A673 (cell line): ENCODE data around the gene GPX3. TPM values are rescaled to one million over a fixed set of nuclear protein-coding genes. Genes with fewer than 3 reads are reported as not detected.

ENCODE experiments used
- BruUV-seq: library from RNA; stranded (reverse); fragments of 400-500 nt; replicated peaks from 2 replicates; lab custom pipeline; 2021; lab: Mats Ljungman, UMichigan
- CTCF ChIA-PET: fragments of 300-600 bp; sonication (Branson Sonifier 250); formaldehyde crosslinking; loops from one replicate; lab custom pipeline; 2022; ENCODE audit warnings: antibody characterized with exemption; lab: Charles Lee
- POLR2A ChIA-PET: fragments of 300-600 bp; sonication (Branson Sonifier 250); formaldehyde crosslinking; loops from one replicate; lab custom pipeline; 2022; ENCODE audit warnings: antibody characterized with exemption; ENCODE audit not compliant: low non-redundant PET; lab: Charles Lee
- DNase-seq: peaks from one replicate; pipeline ENCODE4 v3.0.0-alpha.2; 2015; ENCODE audit warnings: low spot score
- H3K27ac ChIP-seq: fragments of 200-600 bp; sonication (generic); 2 replicates; pipeline ENCODE4 v1.5.1; 2016; ENCODE audit warnings: mixed run types, low read depth, mild to moderate bottlenecking, mixed read lengths, antibody characterized with exemption, low read length; ENCODE audit not compliant: poor library complexity, severe bottlenecking
- H3K27me3 ChIP-seq: fragments of 200-600 bp; sonication (generic); replicated peaks from 2 replicates; pipeline ENCODE4 v1.6.1; 2017; ENCODE audit warnings: mixed run types, low read depth, mild to moderate bottlenecking, mixed read lengths, antibody characterized with exemption, low read length; ENCODE audit not compliant: insufficient read depth, poor library complexity
- H3K36me3 ChIP-seq: fragments of 200-600 bp; sonication (generic); 2 replicates; pipeline ENCODE4 v1.6.1; 2016; ENCODE audit warnings: mixed run types, mild to moderate bottlenecking, mixed read lengths, antibody characterized with exemption, low read length; ENCODE audit not compliant: insufficient read depth, poor library complexity, severe bottlenecking
- H3K4me1 ChIP-seq: fragments of 200-600 bp; sonication (generic); 2 replicates; pipeline ENCODE4 v1.6.1; 2017; ENCODE audit warnings: mixed run types, mild to moderate bottlenecking, mixed read lengths, antibody characterized with exemption, low read length; ENCODE audit not compliant: insufficient read depth, poor library complexity, severe bottlenecking
- H3K4me3 ChIP-seq: fragments of 200-600 bp; sonication (generic); 2 replicates; pipeline ENCODE4 v1.5.1; 2016; ENCODE audit warnings: low read depth, mixed run types, mild to moderate bottlenecking, mixed read lengths, low read length; ENCODE audit not compliant: poor library complexity, severe bottlenecking
- H3K9me3 ChIP-seq: fragments of 200-600 bp; sonication (generic); 2 replicates; pipeline ENCODE4 v1.6.1; 2016; ENCODE audit warnings: mixed run types, low read depth, mild to moderate bottlenecking, mixed read lengths, antibody characterized with exemption, low read length; ENCODE audit not compliant: poor library complexity, severe bottlenecking
- CTCF ChIP-seq: fragments of 300-800, 200-600 bp; sonication (generic); conservative IDR thresholded peaks from 2 replicates; pipeline ENCODE4 v1.5.1; 2017; ENCODE audit warnings: low read depth, mild to moderate bottlenecking, antibody characterized with exemption, low read length, moderate library complexity, mixed read lengths
- EZH2 ChIP-seq: fragments of 200-600 bp; sonication (generic); IDR thresholded peaks from 2 replicates; pipeline ENCODE4 v1.6.1; 2017; ENCODE audit warnings: borderline replicate concordance, low read depth, mild to moderate bottlenecking, mixed read lengths, antibody characterized with exemption, low read length; ENCODE audit not compliant: poor library complexity, severe bottlenecking
- intact Hi-C: fragments of 100-400 bp; cut with micrococcal nuclease; formaldehyde crosslinking; loops from one replicate; pipeline ENCODE4 v1.10.0; 2022; ENCODE audit not compliant: unreplicated experiment
- total RNA-seq: library from RNA; stranded (reverse); gene quantifications from 2 replicates; pipeline ENCODE4 v1.2.3, GENCODE V29; 2021

Gene GPX3
- total RNA-seq, 1 experiment from 2014 or later = 0.19 TPM

DNA sequence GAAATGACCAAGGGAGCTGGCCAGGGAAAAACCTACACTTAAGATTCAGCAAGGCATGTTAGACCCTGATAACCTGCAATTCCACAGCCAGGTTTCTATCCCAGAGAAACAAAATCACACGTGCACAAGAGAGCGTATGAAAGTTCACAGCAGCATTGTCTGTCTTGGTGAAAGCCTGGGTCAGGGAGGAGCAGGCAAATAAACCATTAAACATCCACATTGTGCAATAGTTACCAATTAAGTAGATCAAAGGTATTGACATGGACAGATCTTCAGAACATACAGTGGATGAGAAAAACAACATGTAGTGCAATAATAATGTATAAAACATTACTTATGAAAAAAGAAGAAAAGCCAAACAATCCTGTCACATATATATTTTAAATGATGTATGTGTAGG lies 15.9 kb upstream of the GPX3 start:
- intact Hi-C loops = loop anchor here (10.0 kb wide), 1 partner anchor 240 kb away; no protein-coding TSS in a partner anchor
- H3K9me3 ChIP-seq = no peaks in the 10 kb centered on the region
- DNase-seq = no peak
- H3K27me3 ChIP-seq = no peaks in the 10 kb centered on the region
- H3K4me3 ChIP-seq = no peak overlapping the region
- no TSS peak for BruUV-seq
- TF ChIP-seq CTCF = no peak
- no peak for TF ChIP-seq EZH2
- no peak overlapping the region for H3K27ac ChIP-seq
- ChIA-PET POLR2A (no interaction called here), CTCF (no interaction called here)
- H3K4me1 ChIP-seq = no peaks in the 10 kb centered on the region
- H3K36me3 ChIP-seq = no peaks in the 10 kb centered on the region

DNA sequence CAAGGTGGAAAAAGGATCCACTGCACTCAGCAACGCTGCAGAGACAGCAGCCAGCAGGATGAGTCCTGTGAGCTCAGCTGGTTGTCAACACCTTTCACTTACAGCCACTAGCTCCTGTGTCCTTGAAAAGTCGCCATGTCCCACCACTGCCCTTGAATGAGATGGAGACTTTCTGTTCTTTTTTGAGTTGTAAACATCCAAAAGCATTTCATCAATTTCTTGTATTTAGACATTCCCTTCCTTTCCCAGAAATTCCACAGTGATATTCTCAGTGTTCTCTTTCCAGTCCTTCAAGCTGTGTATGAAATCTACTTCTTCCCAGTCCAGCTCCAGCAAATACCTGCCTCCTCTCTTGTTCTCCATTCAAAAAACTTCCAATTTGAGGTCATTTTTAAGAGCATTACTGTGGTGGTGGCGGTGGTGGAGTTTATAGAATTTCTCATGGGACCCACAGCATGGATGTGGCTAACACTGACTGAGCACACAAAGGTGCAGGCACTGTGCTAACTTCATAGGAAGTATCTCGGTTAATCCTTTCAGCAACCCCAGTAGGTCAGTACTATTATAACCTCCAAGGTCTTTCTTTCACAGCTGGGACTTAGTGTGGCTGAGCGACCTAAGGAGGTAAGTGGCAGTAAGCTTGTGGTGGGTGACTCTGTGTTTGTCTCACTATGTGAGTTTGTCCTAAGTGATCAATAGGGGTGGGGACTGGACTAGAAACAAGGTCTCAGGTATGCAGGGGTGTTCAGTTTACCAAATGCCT lies 15.0 kb upstream of the GPX3 start:
- H3K36me3 ChIP-seq = no peaks in the 10 kb centered on the region
- H3K27me3 ChIP-seq = no peaks in the 10 kb centered on the region
- BruUV-seq = no TSS peak
- CTCF ChIA-PET = no interaction called here
- no peak for TF ChIP-seq CTCF
- no peak for TF ChIP-seq EZH2
- intact Hi-C loops = loop anchor here (10.0 kb wide), 1 partner anchor 239 kb away; no protein-coding TSS in a partner anchor
- no peak overlapping the region for H3K4me3 ChIP-seq
- H3K27ac ChIP-seq = no peak overlapping the region
- no peaks in the 10 kb centered on the region for H3K4me1 ChIP-seq
- H3K9me3 ChIP-seq = no peaks in the 10 kb centered on the region
- POLR2A ChIA-PET = no interaction called here
- no peak for DNase-seq

DNA sequence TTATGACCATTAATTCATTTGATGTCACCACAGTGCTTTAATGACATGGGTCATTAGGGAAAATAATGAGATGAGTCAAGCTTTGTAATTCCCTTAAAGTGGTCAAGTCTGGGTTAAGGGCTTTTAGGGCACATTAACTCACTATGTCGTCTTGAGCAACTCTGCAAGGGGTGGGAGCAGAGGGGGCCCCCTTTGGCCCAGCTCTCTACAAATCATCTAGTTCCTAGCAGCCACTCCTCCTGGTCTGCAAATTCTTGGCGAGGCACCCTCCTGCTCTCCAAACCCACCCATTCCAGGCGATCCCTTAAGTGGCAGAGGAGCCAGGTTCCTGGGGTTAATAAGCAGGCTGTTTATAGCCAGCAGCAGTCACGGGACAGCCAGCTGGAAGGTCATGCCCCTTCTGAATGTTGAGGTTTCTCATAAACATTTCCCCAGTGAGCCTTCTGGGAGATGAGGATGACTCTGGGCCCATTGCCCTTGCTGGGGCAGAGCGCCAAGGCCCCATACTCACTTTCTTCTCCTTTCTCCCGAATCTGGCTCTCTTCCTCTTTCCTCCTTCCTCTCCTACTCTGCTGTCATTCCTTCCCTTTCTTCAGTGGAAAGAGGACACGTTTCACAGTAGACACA lies 14.3 kb upstream of the GPX3 start:
- Histone ChIP-seq H3K9me3 (no peaks in the 10 kb centered on the region), H3K36me3 (no peaks in the 10 kb centered on the region), H3K4me3 (no peak overlapping the region), H3K4me1 (no peaks in the 10 kb centered on the region), H3K27ac (no peak overlapping the region), H3K27me3 (no peaks in the 10 kb centered on the region)
- ChIA-PET CTCF (no interaction called here), POLR2A (no interaction called here)
- TF ChIP-seq CTCF (no peak), EZH2 (no peak)
- DNase-seq = no peak
- intact Hi-C loops = loop anchor here (10.0 kb wide), 1 partner anchor 239 kb away; no protein-coding TSS in a partner anchor
- no TSS peak for BruUV-seq
